BLaER1 (cell line): ENCODE results near the gene TMEM131L.
A peak's percentile ranks its signal among the peaks of the same experiment; 100 is the strongest.

ENCODE experiments used
- H3K27ac ChIP-seq: shearing (Covaris generic); formaldehyde crosslinking; 2 replicates; pipeline ENCODE4 v1.8.1; 2022
- H3K27me3 ChIP-seq: shearing (Covaris generic); formaldehyde crosslinking; 2 replicates; pipeline ENCODE4 v1.8.1; 2022
- H3K36me3 ChIP-seq: shearing (Covaris generic); formaldehyde crosslinking; 2 replicates; pipeline ENCODE4 v1.8.1; 2022
- H3K4me1 ChIP-seq: shearing (Covaris generic); formaldehyde crosslinking; 2 replicates; pipeline ENCODE4 v1.8.1; 2022
- H3K4me2 ChIP-seq: shearing (Covaris generic); formaldehyde crosslinking; 2 replicates; pipeline ENCODE4 v1.8.1; 2022
- H3K4me3 ChIP-seq: shearing (Covaris generic); formaldehyde crosslinking; 2 replicates; pipeline ENCODE4 v1.8.1; 2022
- H3K9ac ChIP-seq: shearing (Covaris generic); formaldehyde crosslinking; 2 replicates; pipeline ENCODE4 v1.8.1; 2022
- H3K9me3 ChIP-seq: shearing (Covaris generic); formaldehyde crosslinking; 2 replicates; pipeline ENCODE4 v1.8.1; 2022
- H4K20me1 ChIP-seq: shearing (Covaris generic); formaldehyde crosslinking; 2 replicates; pipeline ENCODE4 v1.8.1; 2022
- Cebpa-rat ChIP-seq: shearing (Covaris generic); IDR thresholded peaks from 2 replicates; pipeline ENCODE4 v1.8.1; 2022

TMEM131L gene

DNA sequence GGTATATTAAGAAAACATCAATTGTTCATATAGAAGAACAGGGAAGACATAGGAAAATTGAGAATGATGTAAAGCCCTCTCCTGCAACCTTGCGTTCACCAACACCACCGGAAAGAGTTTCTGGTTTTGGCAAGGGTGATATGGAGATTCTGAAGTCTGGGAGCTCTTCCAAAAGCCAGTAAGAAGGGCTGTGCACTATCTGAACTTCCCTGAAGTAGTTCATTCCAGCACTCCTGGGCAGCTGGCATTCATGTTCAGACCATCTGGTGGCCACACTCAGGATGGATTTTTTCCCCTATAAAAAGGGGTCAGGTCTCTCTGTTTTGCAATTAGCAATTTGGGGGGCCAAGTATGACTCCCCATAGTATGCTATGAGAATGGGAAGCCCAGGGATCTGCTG is 202.5 kb downstream of the TMEM131L start:
- no peak overlapping the region for H3K27ac ChIP-seq
- peaks cover 29% of the 10 kb centered on the region for H3K9me3 ChIP-seq

GRCh38 chr4:153669838-153670237 is 203.7 kb downstream of the TMEM131L start:
- no peak for TF ChIP-seq Cebpa-rat
- no peak overlapping the region for H3K9ac ChIP-seq
- no peaks in the 10 kb centered on the region for H3K36me3 ChIP-seq

More for the DNA sequence above, 202.5 kb downstream of the TMEM131L start:
- H3K27me3 ChIP-seq: no peaks in the 10 kb centered on the region
- TF ChIP-seq Cebpa-rat: no peak
- H4K20me1 ChIP-seq: no peaks in the 10 kb centered on the region
- no peak overlapping the region for H3K4me3 ChIP-seq
- H3K36me3 ChIP-seq: no peaks in the 10 kb centered on the region
- H3K9ac ChIP-seq: no peak overlapping the region
- no peaks in the 10 kb centered on the region for H3K4me1 ChIP-seq
- H3K4me2 ChIP-seq: no peak overlapping the region

DNA sequence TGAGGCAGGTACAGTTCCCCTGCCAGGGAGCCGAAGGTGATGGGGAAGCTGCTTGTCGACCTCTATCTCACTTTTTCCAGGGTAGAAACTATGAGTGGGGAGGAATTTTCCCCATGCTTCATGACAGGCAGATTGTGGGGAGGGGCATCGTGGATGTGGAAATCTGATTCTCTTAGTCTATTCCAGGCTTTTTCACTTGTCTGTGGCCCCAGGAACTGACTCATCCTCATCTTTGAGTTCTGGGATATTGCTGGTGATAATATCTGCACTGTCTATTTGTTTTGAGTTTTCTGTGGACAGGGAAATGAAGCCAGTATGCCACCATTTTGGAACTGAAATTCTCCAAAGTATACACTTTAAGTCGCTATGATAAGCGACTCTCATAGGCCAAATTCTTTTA is 210.3 kb downstream of the TMEM131L start:
- H3K27me3 ChIP-seq: no peaks in the 10 kb centered on the region
- H3K4me1 ChIP-seq: no peaks in the 10 kb centered on the region
- no peak for TF ChIP-seq Cebpa-rat
- H3K9ac ChIP-seq: no peak overlapping the region
- H3K36me3 ChIP-seq: no peaks in the 10 kb centered on the region
- no peaks in the 10 kb centered on the region for H4K20me1 ChIP-seq
- no peak overlapping the region for H3K27ac ChIP-seq
- H3K9me3 ChIP-seq: peaks cover 29% of the 10 kb centered on the region
- no peak overlapping the region for H3K4me2 ChIP-seq
- no peak overlapping the region for H3K4me3 ChIP-seq

More at GRCh38 chr4:153669838-153670237, 203.7 kb downstream of the TMEM131L start:
- H4K20me1 ChIP-seq: no peaks in the 10 kb centered on the region
- no peaks in the 10 kb centered on the region for H3K4me1 ChIP-seq
- H3K27me3 ChIP-seq: no peaks in the 10 kb centered on the region
- H3K4me2 ChIP-seq: no peak overlapping the region
- no peak overlapping the region for H3K4me3 ChIP-seq
- H3K27ac ChIP-seq: no peak overlapping the region
- H3K9me3 ChIP-seq: peaks cover 27% of the 10 kb centered on the region

GRCh38 chr4:153676984-153677383 is 210.8 kb downstream of the TMEM131L start:
- Histone ChIP-seq H3K4me2 (no peak overlapping the region), H3K4me3 (no peak overlapping the region)

GRCh38 chr4:153679486-153679885 is 213.3 kb downstream of the TMEM131L start:
- peaks cover 12% of the 10 kb centered on the region; the same call in 1 of the 2 replicates for H3K36me3 ChIP-seq
- no peak overlapping the region for H3K9ac ChIP-seq
- TF ChIP-seq Cebpa-rat: no peak
- peaks cover 6% of the 10 kb centered on the region for H3K4me1 ChIP-seq
- peaks cover 45% of the 10 kb centered on the region for H3K9me3 ChIP-seq
- H4K20me1 ChIP-seq: no peaks in the 10 kb centered on the region
- H3K27ac ChIP-seq: no peak overlapping the region
- H3K4me3 ChIP-seq: no peak overlapping the region
- peaks cover 22% of the 10 kb centered on the region for H3K27me3 ChIP-seq
- no peak overlapping the region for H3K4me2 ChIP-seq

More at GRCh38 chr4:153676984-153677383, 210.8 kb downstream of the TMEM131L start:
- Histone ChIP-seq H3K4me1 (no peaks in the 10 kb centered on the region), H3K9me3 (peaks cover 29% of the 10 kb centered on the region), H4K20me1 (no peaks in the 10 kb centered on the region), H3K27ac (no peak overlapping the region), H3K36me3 (no peaks in the 10 kb centered on the region), H3K27me3 (no peaks in the 10 kb centered on the region), H3K9ac (no peak overlapping the region)
- no peak for TF ChIP-seq Cebpa-rat

GRCh38 chr4:153683763-153684181 is 217.6 kb downstream of the TMEM131L start:
- TF ChIP-seq Cebpa-rat: no peak
- H3K4me2 ChIP-seq: peak overlapping the region; percentile 70
- H4K20me1 ChIP-seq: no peaks in the 10 kb centered on the region
- peaks cover 61% of the 10 kb centered on the region for H3K9me3 ChIP-seq
- H3K4me1 ChIP-seq: peaks cover 12% of the 10 kb centered on the region
- H3K9ac ChIP-seq: no peak overlapping the region
- peaks cover 28% of the 10 kb centered on the region for H3K36me3 ChIP-seq
- H3K27me3 ChIP-seq: peaks cover 39% of the 10 kb centered on the region
- H3K4me3 ChIP-seq: peak overlapping the region; percentile 60
- H3K27ac ChIP-seq: no peak overlapping the region

DNA sequence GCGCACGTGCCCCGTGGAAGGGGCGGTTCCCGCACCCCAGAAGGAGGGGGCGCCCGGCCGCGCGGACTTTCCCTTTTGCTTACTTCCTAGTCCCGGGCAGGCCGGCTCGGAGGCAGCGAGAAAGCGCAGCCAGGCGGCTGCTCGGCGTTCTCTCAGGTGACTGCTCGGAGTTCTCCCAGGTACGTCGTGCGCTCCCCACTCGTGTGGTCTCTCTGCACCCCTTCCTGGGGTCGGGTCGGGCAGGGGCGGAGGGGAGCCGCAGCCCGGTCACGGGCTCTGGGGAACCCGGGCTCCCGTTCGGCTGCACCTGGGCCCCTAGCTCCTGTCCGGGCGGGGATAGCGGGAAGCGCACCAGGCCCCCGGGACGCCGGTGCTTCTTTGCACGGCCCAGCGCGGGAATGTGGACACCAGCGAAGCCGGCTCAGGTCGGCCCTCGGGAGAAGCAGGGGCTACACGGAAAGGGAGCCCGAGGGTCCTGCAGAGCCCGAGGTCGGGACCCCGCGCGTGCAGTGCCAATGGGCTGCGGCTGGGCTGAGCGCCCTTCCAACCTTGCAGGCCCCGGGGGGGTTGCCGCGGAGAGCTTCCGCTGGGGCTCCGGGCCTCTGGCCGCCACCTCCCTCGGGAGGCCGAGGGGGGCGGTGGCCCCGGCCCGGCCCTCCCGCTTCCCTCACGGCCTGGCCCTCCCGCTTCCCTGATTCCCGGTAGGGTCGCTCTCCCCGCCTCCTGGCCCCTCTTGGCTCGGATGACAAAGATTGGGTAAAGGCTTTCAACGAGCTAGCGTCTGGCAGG is 218.2 kb downstream of the TMEM131L start, which contains the start of gene TLR2:
TLR2 (plus strand) TSS at position 99 of the 789 bp plus-strand sequence. CDS start 18,628 bp downstream, outside the sequence.
- Histone ChIP-seq H3K9me3 (peaks cover 67% of the 10 kb centered on the region), H3K4me3 (peak within 1 kb of the TSS; percentile 60), H3K4me2 (peak within 1 kb of the TSS; percentile 70), H4K20me1 (no peaks in the 10 kb centered on the region), H3K27ac (no peak within 1 kb of the TSS), H3K9ac (no peak within 1 kb of the TSS), H3K4me1 (peaks cover 12% of the 10 kb centered on the region), H3K27me3 (peaks cover 39% of the 10 kb centered on the region), H3K36me3 (peaks cover 30% of the 10 kb centered on the region)
- TF ChIP-seq Cebpa-rat: no peak

DNA sequence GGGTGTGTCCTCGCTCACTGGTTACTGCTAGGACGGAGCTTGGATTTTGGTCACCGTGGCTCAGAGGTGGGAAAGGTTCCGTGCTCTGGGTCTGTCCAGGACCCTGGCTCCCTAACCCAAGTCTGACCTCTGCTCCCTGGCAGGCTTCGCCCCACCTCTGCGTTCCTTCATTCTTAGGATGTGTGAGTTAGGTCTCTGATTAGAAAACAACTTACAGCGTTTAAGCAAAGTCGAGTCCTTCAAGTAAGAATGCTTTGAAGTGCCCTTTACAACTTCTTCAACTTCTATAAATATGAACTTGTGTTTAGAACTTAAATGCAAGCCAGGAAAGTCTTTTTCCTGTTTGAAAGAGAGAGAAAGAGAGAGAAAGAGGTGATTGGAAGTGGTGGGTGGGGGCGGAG is 218.8 kb downstream of the TMEM131L start:
- H4K20me1 ChIP-seq: no peaks in the 10 kb centered on the region
- peaks cover 35% of the 10 kb centered on the region for H3K36me3 ChIP-seq
- H3K9me3 ChIP-seq: peaks cover 73% of the 10 kb centered on the region
- H3K9ac ChIP-seq: no peak overlapping the region
- TF ChIP-seq Cebpa-rat: no peak
- peaks cover 39% of the 10 kb centered on the region for H3K27me3 ChIP-seq
- H3K4me3 ChIP-seq: peak overlapping the region; percentile 60
- peaks cover 12% of the 10 kb centered on the region for H3K4me1 ChIP-seq
- H3K27ac ChIP-seq: no peak overlapping the region
- H3K4me2 ChIP-seq: peak overlapping the region; percentile 70
